Measurements from ENCODE around the gene HMCN1. TPM values are rescaled to one million over a fixed set of nuclear protein-coding genes. Genes with fewer than 3 reads are reported as not detected.
A peak's percentile ranks its signal among the peaks of the same experiment; 100 is the strongest.

The HMCN1 gene
- total and polyA plus RNA-seq, 4 donors = 10.6 to 20.0 (median 16.8) TPM

DNA sequence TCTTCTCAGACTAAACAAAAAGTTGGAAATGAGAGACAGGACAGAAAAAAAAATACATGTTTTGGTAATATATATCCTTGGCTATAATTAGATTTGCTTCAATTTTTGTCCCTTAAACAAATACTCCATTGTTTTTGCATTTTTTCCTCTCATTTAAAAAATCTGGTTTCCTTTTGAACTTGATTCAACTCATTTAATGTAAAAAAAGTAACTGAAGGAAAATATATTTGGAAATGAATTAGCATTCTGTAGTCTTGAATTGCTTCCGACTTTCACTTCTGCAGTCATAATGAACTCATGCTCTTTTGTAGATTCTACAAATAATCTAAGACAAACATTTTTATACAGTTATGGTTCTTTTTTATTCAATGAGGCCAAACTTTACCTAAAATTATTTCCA is 309.1 kb downstream of the HMCN1 start:
- Histone ChIP-seq H3K4me1 (ENCODE audit: control insufficient read depth, insufficient read depth, low read length) (no peaks in the 10 kb centered on the region), H3K27me3 (ENCODE audit: control insufficient read depth, insufficient read depth, low read length) (no peaks in the 10 kb centered on the region), H3K27ac (ENCODE audit: low read depth, low read length) (no peak overlapping the region), H3K4me3 (ENCODE audit: low read depth, low read length) (no peak overlapping the region), H3K9me3 (ENCODE audit: control insufficient read depth, insufficient read depth, low read length) (no peaks in the 10 kb centered on the region), H3K36me3 (ENCODE audit: control insufficient read depth, insufficient read depth, low read length) (no peaks in the 10 kb centered on the region)
- WGBS (ENCODE audit: insufficient coverage) = no CpG with 5 or more reads among the region's 1 CpG
- peak in 1 of 6 donors; percentile 37 for DNase-seq (ENCODE audit: low read depth in 4 of 6, low spot score in 6 of 6)

DNA sequence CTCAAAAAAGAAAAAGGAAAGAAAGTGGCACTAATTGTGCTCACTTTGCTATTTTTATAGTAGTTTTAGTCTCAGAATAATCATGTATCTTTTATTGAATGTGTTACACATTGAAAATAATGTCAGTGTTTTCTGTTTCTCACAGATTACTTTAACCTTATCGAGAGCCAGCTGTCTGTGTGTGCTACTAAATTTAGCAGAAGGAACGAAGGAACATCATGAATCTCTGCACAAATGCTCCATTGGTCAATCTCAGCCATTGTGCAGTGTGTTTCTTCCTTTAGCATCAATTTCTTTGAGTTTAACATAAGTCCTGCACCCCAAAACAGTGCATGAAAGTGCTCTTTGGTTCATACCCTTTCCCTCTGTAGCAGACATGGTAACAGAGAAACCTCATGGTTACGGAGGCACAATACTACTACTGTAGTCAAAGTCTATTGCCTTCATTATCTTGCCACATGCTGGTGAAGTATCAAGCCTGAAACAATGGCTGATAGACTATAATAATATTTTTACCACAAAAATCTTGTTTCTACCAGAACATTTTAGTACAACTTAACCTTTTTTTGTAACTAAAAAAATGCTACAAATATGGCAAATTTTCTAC is 310.0 kb downstream of the HMCN1 start:
- H3K4me3 ChIP-seq (ENCODE audit: low read depth, low read length) = no peak overlapping the region
- WGBS (ENCODE audit: insufficient coverage) = 93% methylated on average over 2 of the region's 3 CpGs
- H3K36me3 ChIP-seq (ENCODE audit: control insufficient read depth, insufficient read depth, low read length) = no peaks in the 10 kb centered on the region
- H3K9me3 ChIP-seq (ENCODE audit: control insufficient read depth, insufficient read depth, low read length) = no peaks in the 10 kb centered on the region
- H3K27me3 ChIP-seq (ENCODE audit: control insufficient read depth, insufficient read depth, low read length) = no peaks in the 10 kb centered on the region
- no peak for DNase-seq (ENCODE audit: low read depth in 4 of 6, low spot score in 6 of 6)
- H3K27ac ChIP-seq (ENCODE audit: low read depth, low read length) = no peak overlapping the region
- no peaks in the 10 kb centered on the region for H3K4me1 ChIP-seq (ENCODE audit: control insufficient read depth, insufficient read depth, low read length)

DNA sequence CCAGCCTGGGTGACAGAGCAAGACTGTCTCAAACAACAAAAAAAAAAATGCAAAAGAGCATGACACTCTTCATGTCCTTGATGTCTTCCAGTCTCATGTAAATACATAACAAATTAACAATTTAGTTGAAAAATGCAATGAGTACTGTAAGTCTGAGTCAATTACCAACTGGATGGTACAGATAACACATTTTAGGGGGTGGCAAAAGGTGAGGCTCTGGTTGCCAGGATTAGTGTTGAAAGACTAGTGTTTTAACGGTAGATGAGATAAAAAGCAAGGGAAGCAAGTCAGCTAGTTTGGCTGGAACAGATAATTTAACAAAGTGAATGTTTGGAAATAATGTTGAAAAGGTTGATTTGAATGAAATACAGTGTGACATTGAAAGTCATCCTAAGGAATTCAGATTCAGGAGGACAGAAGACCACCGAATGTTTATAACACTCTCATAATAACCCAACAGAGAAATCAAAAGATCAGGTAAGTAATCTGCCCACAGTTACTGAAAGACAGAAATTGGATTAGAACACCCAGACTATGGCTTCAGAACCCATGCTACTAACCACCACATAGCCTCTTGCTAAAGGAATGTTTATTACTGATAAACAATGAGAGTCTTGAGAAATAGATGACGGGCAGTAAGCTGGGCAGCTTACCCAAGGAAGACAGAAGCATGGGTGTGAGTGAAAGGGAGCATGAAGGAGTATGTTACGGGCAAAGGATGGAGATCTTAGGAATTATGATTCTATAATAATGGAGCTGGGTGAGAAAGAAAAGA is 312.4 kb downstream of the HMCN1 start:
- WGBS (ENCODE audit: insufficient coverage) = 96% methylated on average over 4 of the region's 4 CpGs
- H3K4me3 ChIP-seq (ENCODE audit: low read depth, low read length) = no peak overlapping the region
- H3K4me1 ChIP-seq (ENCODE audit: control insufficient read depth, insufficient read depth, low read length) = no peaks in the 10 kb centered on the region

DNA sequence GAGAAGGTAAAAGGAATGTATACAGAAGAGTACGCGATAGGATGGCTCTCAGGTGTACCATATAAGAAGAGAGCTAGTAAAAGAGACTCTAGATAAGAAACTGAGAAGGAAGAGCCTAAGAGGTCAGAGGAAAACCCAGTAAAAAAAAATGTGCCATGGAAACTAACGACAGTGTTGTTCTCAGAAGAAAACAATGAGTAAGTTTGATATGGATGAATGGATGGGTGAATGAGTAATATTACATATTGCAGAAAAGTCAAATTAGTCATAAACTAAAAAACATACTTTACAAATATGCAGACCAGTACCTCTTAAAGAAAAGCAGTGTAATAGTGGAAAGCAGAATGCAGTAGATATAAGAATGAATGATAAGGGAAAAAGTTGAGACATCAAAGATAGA is 316.2 kb downstream of the HMCN1 start:
- no peak for DNase-seq (ENCODE audit: low read depth in 4 of 6, low spot score in 6 of 6)
- Histone ChIP-seq H3K27ac (ENCODE audit: low read depth, low read length) (no peak overlapping the region), H3K4me3 (ENCODE audit: low read depth, low read length) (no peak overlapping the region), H3K36me3 (ENCODE audit: control insufficient read depth, insufficient read depth, low read length) (no peaks in the 10 kb centered on the region), H3K27me3 (ENCODE audit: control insufficient read depth, insufficient read depth, low read length) (no peaks in the 10 kb centered on the region), H3K4me1 (ENCODE audit: control insufficient read depth, insufficient read depth, low read length) (no peaks in the 10 kb centered on the region), H3K9me3 (ENCODE audit: control insufficient read depth, insufficient read depth, low read length) (no peaks in the 10 kb centered on the region)
- WGBS (ENCODE audit: insufficient coverage) = 90% methylated on average over 2 of the region's 3 CpGs

More for the DNA sequence above, 312.4 kb downstream of the HMCN1 start:
- Histone ChIP-seq H3K27me3 (ENCODE audit: control insufficient read depth, insufficient read depth, low read length) (no peaks in the 10 kb centered on the region), H3K27ac (ENCODE audit: low read depth, low read length) (no peak overlapping the region), H3K9me3 (ENCODE audit: control insufficient read depth, insufficient read depth, low read length) (no peaks in the 10 kb centered on the region), H3K36me3 (ENCODE audit: control insufficient read depth, insufficient read depth, low read length) (no peaks in the 10 kb centered on the region)
- DNase-seq (ENCODE audit: low read depth in 4 of 6, low spot score in 6 of 6) = no peak

DNA sequence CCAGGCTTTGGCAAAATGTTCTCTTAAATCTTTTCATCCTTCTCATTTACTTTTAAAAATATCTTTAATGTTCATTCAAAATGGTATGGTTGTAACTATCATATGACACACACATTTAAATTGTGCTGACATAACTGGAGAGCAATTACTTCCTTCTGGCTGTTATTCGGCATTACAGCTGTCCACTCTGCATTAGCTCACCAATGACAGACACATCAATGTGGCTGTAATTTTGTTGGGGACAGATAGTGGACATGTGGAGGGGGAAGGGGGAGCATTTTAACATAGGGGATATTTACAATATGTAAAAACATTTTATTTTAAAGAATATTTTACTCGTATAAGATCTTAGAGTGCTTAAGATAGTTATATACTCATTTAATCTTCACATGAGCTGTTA is 319.8 kb downstream of the HMCN1 start:
- Histone ChIP-seq H3K4me1 (ENCODE audit: control insufficient read depth, insufficient read depth, low read length) (no peaks in the 10 kb centered on the region), H3K36me3 (ENCODE audit: control insufficient read depth, insufficient read depth, low read length) (no peaks in the 10 kb centered on the region), H3K27me3 (ENCODE audit: control insufficient read depth, insufficient read depth, low read length) (no peaks in the 10 kb centered on the region), H3K9me3 (ENCODE audit: control insufficient read depth, insufficient read depth, low read length) (no peaks in the 10 kb centered on the region), H3K4me3 (ENCODE audit: low read depth, low read length) (no peak overlapping the region), H3K27ac (ENCODE audit: low read depth, low read length) (no peak overlapping the region)
- DNase-seq (ENCODE audit: low read depth in 4 of 6, low spot score in 6 of 6) = peak in 1 of 6 donors; percentile 3
- WGBS (ENCODE audit: insufficient coverage) = no CpG with 5 or more reads among the region's 2 CpGs

DNA sequence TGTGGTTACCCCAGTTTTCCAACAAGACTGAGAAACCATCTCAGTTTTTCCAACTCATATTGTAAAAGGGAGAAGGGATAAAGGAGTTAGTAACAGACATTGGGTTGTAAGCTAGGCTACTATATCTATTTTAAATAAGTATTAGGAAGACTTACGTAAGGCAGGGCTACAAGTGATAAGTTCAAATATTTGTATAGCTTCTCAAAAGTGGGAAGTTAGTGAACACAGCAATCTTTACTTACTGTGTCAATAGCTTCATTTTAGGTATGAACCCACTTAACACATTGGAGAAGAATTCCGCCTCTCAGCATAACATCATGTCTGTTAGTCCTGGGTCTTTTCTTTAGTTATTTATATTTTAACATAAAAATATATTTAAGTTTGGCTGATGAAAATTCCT is 320.7 kb downstream of the HMCN1 start:
- Histone ChIP-seq H3K9me3 (ENCODE audit: control insufficient read depth, insufficient read depth, low read length) (no peaks in the 10 kb centered on the region), H3K27me3 (ENCODE audit: control insufficient read depth, insufficient read depth, low read length) (no peaks in the 10 kb centered on the region), H3K4me3 (ENCODE audit: low read depth, low read length) (no peak overlapping the region), H3K4me1 (ENCODE audit: control insufficient read depth, insufficient read depth, low read length) (no peaks in the 10 kb centered on the region), H3K27ac (ENCODE audit: low read depth, low read length) (no peak overlapping the region), H3K36me3 (ENCODE audit: control insufficient read depth, insufficient read depth, low read length) (no peaks in the 10 kb centered on the region)
- no peak for DNase-seq (ENCODE audit: low read depth in 4 of 6, low spot score in 6 of 6)
- WGBS (ENCODE audit: insufficient coverage) = no CpG with 5 or more reads among the region's 2 CpGs

DNA sequence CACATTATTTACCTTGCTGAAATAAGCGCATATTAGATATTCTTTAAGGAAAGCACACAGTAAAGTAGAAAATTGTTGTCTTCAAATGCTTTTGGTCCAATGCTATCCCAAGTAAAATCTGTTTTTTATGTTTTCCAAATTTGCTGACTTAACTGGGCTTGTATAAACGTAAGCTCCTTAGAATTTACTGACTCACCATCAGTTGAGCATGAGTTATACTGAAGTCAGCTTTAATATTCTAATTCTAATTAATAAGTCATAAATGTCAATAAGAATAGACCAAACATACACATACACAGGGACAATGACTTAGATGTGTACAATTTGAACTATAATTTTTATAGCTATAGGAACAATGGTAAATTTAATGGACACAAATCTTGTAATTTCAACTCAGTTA is 321.7 kb downstream of the HMCN1 start:
- H3K27ac ChIP-seq (ENCODE audit: low read depth, low read length) = no peak overlapping the region
- H3K4me3 ChIP-seq (ENCODE audit: low read depth, low read length) = no peak overlapping the region
- DNase-seq (ENCODE audit: low read depth in 4 of 6, low spot score in 6 of 6) = no peak
- H3K27me3 ChIP-seq (ENCODE audit: control insufficient read depth, insufficient read depth, low read length) = no peaks in the 10 kb centered on the region
- H3K9me3 ChIP-seq (ENCODE audit: control insufficient read depth, insufficient read depth, low read length) = no peaks in the 10 kb centered on the region
- no CpG with 5 or more reads among the region's 2 CpGs for WGBS (ENCODE audit: insufficient coverage)
- no peaks in the 10 kb centered on the region for H3K4me1 ChIP-seq (ENCODE audit: control insufficient read depth, insufficient read depth, low read length)
- no peaks in the 10 kb centered on the region for H3K36me3 ChIP-seq (ENCODE audit: control insufficient read depth, insufficient read depth, low read length)

DNA sequence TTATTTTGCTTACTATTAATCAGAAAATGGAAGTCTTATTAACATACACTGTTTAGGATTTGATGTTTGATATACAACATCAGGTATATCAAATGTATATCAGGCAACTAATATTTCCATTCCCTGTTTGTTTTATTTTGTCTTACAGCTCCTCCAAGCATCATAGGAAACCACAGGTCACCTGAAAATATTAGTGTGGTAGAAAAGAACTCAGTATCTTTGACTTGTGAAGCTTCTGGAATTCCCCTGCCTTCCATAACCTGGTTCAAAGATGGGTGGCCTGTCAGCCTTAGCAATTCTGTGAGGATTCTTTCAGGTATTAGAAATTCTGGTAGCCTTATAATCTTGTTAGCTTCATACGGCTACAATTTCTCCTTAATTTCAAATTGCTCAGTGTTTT is 322.9 kb downstream of the HMCN1 start:
- H3K27ac ChIP-seq (ENCODE audit: low read depth, low read length) = no peak overlapping the region
- H3K9me3 ChIP-seq (ENCODE audit: control insufficient read depth, insufficient read depth, low read length) = no peaks in the 10 kb centered on the region
- no peaks in the 10 kb centered on the region for H3K36me3 ChIP-seq (ENCODE audit: control insufficient read depth, insufficient read depth, low read length)
- no CpG with 5 or more reads among the region's 1 CpG for WGBS (ENCODE audit: insufficient coverage)
- H3K27me3 ChIP-seq (ENCODE audit: control insufficient read depth, insufficient read depth, low read length) = no peaks in the 10 kb centered on the region
- no peaks in the 10 kb centered on the region for H3K4me1 ChIP-seq (ENCODE audit: control insufficient read depth, insufficient read depth, low read length)
- DNase-seq (ENCODE audit: low read depth in 4 of 6, low spot score in 6 of 6) = no peak
- H3K4me3 ChIP-seq (ENCODE audit: low read depth, low read length) = no peak overlapping the region

DNA sequence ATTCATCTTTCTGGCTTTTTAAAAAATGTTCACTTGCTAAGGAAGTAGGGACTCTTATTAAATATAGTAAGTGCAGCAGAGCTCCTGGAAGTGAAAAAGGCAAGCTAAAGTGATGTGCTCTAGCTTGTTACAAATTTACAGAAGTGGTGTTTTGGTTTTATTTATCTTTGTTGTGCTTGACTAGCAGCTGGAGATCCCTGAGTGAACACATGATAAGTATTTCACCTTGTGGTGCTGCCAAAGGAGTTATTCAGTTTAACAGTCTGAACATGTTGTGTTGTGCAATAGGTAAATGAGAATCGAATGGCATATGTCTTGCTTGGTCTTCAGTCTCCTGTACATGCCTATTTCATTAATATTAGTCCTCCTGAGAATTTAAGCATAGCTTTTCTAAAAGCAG is 325.1 kb downstream of the HMCN1 start:
- H3K27me3 ChIP-seq (ENCODE audit: control insufficient read depth, insufficient read depth, low read length) = no peaks in the 10 kb centered on the region
- H3K36me3 ChIP-seq (ENCODE audit: control insufficient read depth, insufficient read depth, low read length) = no peaks in the 10 kb centered on the region
- no peak for DNase-seq (ENCODE audit: low read depth in 4 of 6, low spot score in 6 of 6)
- H3K4me3 ChIP-seq (ENCODE audit: low read depth, low read length) = no peak overlapping the region
- H3K27ac ChIP-seq (ENCODE audit: low read depth, low read length) = no peak overlapping the region
- no peaks in the 10 kb centered on the region for H3K4me1 ChIP-seq (ENCODE audit: control insufficient read depth, insufficient read depth, low read length)
- H3K9me3 ChIP-seq (ENCODE audit: control insufficient read depth, insufficient read depth, low read length) = no peaks in the 10 kb centered on the region
- WGBS (ENCODE audit: insufficient coverage) = no CpG with 5 or more reads among the region's 1 CpG

DNA sequence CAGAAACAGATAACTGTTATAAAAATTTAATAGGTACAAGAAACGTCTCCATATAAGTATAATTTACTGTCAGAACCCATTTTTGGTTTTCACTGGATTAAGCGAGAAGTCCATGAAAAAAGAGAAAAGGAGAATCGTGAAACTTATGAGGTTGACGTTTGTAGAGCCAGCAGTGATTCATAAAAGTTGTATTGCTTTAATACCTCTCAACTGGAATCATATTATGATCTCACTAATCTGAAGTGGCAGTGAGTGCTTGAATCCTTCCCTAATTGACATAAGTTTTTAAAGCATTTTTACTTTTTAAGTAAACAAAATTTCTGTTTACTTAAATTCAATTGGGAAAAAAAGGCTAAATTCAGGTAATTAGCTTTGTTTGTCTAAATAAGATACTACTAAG is 325.6 kb downstream of the HMCN1 start:
- Histone ChIP-seq H3K9me3 (ENCODE audit: control insufficient read depth, insufficient read depth, low read length) (no peaks in the 10 kb centered on the region), H3K27ac (ENCODE audit: low read depth, low read length) (no peak overlapping the region), H3K4me3 (ENCODE audit: low read depth, low read length) (no peak overlapping the region), H3K4me1 (ENCODE audit: control insufficient read depth, insufficient read depth, low read length) (no peaks in the 10 kb centered on the region), H3K36me3 (ENCODE audit: control insufficient read depth, insufficient read depth, low read length) (no peaks in the 10 kb centered on the region), H3K27me3 (ENCODE audit: control insufficient read depth, insufficient read depth, low read length) (no peaks in the 10 kb centered on the region)
- WGBS (ENCODE audit: insufficient coverage) = no CpG with 5 or more reads among the region's 4 CpGs
- DNase-seq (ENCODE audit: low read depth in 4 of 6, low spot score in 6 of 6) = no peak

All from spinal cord (tissue), 10 donors.